ENCODE measurements around the gene APOC4.
"Not testable (repeated sequence)": the region's sequence is repeated elsewhere in the genome, so short reads cannot be mapped to it uniquely, and the experiment has no call there.

The APOC4 gene

DNA sequence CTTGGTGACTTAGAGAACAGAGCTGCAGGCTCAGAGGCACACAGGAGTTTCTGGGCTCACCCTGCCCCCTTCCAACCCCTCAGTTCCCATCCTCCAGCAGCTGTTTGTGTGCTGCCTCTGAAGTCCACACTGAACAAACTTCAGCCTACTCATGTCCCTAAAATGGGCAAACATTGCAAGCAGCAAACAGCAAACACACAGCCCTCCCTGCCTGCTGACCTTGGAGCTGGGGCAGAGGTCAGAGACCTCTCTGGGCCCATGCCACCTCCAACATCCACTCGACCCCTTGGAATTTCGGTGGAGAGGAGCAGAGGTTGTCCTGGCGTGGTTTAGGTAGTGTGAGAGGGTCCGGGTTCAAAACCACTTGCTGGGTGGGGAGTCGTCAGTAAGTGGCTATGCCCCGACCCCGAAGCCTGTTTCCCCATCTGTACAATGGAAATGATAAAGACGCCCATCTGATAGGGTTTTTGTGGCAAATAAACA lies 17.8 kb upstream of the APOC4 start:
- no peak for DNase-seq

DNA sequence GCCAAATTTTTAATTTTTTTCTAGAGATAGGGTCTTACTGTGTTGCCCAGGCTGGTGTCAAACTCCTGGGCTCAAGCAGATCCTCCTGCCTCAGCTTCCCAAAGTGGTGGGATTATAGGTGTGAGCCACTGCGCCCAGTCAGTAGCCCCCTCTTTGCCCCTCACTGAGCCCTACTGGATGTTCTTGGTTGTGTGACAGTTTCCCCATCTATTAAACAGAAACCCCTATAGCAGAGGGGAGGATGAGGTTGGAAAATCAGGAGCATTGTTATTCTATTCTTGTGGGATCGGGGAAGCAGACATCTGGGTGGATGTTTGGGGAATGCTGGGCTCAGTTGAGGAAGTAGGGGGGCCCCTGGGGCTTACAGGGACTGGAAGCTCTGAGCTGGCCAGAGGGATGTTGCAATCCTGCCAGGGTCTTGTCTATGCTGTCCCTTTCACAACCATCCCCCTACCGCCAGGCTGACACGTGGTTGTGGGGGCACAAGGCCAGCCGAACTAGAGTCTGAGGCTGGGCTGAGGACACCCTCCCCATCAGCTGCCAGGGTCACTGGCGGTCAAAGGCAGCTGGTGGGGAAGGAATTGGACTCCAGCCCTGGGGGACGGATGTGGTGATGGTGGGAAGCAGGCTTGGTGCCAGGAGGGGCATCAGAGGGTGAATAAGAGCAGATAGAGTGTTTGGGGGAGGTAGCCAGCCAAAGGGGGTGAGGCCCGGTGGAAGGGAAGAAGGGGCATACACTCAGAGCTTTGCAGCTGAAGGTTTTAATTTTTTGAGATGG lies 16.7 kb upstream of the APOC4 start:
- no peak for DNase-seq

DNA sequence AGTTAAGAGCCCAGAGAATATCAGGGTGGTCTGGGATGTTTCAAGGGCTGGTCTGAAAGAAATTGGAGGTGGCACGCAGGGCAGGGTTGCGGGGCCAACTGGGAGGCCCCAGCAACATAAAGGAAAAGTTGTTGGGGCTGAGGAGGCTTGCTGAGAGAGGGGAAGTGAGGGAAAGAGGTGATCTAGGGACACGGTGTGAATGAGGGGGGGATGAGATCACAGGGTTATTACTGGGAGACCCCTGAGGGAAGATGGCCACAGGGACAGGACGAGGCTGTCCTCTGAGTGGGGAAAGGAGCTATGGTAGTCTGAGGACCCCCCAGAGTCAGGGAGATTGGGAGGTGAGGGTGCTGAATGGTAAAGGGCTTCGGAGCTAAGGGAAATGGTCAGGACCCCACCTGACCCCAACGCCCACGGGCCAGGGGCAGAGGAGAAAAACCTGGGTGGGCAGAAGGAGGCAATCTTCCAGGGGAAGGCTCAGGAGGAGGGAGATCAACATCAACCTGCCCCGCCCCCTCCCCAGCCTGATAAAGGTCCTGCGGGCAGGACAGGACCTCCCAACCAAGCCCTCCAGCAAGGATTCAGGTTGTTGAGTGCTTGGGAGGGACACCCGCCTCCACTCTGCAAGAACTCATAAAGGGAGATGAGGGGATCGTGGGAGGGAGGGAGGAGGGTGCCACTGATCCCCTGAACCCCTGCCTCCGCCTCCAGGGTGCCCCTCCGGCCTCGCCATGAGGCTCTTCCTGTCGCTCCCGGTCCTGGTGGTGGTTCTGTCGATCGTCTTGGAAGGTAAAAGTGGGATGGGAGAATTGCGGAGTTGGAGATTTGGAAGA lies 15.6 kb upstream of the APOC4 start:
- not testable (repeated sequence) for DNase-seq

DNA sequence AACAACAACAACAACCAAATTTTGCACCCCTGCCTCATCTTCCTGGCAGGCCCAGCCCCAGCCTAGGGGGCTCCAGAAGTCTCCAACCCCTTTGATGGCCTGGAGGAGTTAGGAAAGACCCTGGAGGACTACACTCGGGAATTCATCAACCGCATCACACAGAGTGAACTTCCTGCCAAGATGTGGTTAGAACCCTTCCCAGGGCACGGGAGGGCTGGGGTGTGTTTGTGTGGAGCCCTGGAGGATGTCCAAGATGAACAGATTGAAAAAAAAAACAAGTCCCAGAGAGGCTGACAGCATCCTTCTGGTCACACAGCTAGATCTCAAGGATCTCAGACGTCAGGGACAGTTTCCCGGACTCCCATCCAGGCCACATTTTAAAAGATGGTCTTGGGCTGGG lies 14.3 kb upstream of the APOC4 start:
- no peak for DNase-seq

DNA sequence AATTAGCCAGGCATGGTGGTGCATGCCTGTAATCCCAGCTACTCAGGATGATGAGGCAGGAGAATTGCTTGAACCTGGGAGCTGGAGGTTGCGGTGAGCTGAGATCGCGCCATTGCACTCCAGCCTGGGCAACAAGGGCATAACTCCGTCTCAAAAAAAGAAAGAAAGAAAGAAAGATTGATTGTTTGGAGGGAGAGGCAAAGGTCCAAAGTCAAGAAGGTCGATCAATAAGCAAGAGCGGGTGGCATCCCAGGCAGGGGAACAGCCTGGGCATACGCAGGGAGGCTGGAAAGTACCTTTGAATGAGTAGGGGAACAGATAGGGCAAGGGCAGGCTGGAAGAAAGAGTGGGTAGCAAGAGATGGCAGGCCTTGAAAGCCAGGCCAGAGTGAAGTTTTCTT lies 11.9 kb upstream of the APOC4 start:
- DNase-seq, result no peak

DNA sequence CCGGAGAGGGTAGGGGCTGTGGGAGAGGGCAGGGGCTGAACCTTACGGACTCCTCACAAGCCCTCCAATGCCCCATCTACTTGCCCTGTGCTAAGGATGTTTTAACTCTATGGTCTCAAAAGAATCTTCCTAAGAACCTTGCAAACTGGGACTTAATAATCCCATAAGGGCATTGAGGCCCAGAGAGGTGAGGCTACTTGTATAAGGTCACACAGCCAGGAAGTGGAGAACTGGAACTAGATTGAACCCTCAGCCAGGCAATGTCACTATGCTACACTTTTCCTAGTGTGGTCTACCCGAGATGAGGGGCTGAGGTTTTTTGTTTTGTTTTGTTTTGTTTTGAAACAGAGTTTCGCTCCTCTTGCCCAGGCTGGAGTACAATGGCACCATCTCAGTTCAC lies 10.5 kb upstream of the APOC4 start:
- DNase-seq, result no peak

DNA sequence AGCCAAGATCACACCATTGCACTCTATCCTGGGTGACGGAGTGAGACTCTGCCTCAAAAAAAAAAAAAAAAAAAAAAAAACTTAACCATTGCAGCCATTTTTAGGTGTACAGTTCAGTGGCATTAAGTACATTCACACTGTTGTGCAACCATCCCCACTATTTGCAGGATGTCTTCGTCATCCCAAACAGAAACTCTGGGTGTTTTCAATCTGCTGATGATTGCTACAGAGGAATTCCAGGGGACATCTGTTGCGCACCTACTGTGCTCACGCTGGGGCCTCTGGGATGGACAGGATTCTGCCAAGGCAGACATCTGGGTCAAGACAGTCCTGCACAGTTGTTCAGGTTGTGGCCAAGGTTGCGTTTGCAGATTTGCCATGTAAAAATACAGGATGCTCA lies 2.4 kb upstream of the APOC4 start:
- DNase-seq, result no peak

DNA sequence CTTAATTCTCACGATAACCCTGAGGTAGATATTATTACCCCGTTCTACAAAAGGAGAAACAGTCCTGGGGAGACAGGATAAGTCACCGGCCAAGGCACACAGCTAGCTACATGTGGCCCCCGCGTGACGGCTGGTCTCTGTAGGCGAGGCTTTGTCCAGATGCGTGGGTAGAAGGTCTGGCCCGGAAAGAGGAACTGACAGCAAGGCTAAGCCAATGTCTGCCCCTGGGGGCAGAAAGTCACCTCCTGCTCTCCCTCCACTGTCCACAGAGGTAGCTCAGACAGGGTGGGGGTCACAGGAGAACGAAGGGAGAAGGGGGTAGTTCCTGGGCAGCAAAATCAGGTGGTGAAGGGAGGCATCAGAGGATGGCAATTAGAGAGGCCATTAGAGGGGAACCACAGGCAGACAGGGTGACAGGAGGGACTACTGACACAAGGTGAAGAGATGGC lies 1.8 kb downstream of the APOC4 start:
- DNase-seq, result no peak

DNA sequence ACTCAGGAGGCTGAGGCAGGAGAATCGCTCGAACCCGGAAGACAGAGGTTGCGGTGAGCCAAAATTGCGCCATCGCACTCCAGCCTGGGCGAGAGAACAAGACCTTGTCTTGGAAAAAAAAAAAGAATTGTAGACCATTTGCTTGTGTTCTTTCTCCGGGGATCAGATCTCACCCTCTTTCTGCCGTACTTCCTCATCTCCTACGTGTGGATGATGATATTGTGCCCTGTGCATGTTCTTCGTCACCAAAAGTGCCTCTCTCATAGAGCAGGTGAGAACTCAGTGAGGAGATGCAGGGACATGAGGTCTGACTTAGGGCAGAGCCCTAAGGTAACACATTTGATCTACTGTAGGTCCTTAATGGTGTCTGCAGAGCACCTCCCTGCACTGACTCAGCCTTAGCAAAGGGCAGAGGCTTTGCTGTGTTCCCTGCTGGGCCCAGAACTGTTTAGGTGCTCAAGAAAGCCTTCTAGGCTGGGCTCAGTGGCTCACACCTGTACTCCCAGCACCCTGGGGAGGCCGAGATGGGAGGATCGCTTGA lies 5.1 kb downstream of the APOC4 start:
- DNase-seq, result no peak

DNA sequence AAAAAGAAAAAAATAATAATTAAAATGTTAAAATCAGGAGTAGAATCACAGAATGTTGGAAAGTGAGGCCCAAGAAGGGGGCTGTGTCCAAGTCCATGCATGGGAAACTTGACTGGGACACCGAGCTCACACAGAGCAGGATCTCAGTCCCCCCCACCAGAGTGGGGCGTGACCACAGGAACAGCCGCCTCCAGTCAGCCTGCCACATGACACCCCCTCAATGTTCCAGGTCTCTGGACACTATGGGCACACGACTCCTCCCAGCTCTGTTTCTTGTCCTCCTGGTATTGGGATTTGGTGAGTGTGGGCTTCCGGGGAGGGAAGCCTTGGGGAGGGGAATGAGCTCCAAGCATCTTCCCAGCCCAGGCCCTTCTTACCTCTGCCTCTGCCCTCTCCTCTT lies 6.2 kb downstream of the APOC4 start:
- DNase-seq, result no peak

DNA sequence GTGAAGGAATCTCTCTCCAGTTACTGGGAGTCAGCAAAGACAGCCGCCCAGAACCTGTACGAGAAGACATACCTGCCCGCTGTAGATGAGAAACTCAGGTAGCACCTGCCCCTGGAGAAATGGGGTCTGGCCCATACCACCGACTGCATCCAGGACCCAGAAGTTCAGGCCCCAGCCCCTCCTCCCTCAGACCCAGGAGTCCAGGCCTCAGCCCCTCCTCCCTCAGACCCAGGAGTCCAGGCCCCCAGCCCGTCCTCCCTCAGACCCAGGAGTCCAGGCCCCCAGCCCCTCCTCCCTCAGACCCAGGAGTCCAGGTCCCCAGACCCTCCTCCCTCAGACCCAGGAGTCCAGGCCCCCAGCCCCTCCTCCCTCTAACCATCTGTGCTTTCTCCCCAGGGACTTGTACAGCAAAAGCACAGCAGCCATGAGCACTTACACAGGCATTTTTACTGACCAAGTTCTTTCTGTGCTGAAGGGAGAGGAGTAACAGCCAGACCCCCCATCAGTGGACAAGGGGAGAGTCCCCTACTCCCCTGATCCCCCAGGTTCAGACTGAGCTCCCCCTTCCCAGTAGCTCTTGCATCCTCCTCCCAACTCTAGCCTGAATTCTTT lies 6.8 kb downstream of the APOC4 start:
- DNase-seq, result no peak

DNA sequence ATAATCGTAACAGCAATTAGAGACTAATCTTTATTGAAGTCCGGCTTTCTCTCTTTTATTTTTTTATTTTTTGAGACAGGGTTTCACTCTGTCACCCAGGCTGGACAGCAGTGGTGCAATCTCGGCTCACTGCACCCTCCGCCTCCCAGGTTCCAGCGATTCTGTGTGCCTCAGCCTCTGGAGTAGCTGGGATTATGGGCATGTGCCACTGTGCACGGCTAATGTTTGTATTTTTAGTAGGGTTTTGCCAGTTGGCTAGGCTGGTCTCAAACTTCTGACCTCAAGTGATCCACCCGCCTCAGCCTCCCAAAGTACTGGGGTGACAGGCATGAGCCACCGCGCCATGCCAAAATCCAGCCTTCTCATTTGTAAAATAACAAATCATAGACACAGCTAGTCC lies 7.5 kb downstream of the APOC4 start:
- DNase-seq, result no peak

DNA sequence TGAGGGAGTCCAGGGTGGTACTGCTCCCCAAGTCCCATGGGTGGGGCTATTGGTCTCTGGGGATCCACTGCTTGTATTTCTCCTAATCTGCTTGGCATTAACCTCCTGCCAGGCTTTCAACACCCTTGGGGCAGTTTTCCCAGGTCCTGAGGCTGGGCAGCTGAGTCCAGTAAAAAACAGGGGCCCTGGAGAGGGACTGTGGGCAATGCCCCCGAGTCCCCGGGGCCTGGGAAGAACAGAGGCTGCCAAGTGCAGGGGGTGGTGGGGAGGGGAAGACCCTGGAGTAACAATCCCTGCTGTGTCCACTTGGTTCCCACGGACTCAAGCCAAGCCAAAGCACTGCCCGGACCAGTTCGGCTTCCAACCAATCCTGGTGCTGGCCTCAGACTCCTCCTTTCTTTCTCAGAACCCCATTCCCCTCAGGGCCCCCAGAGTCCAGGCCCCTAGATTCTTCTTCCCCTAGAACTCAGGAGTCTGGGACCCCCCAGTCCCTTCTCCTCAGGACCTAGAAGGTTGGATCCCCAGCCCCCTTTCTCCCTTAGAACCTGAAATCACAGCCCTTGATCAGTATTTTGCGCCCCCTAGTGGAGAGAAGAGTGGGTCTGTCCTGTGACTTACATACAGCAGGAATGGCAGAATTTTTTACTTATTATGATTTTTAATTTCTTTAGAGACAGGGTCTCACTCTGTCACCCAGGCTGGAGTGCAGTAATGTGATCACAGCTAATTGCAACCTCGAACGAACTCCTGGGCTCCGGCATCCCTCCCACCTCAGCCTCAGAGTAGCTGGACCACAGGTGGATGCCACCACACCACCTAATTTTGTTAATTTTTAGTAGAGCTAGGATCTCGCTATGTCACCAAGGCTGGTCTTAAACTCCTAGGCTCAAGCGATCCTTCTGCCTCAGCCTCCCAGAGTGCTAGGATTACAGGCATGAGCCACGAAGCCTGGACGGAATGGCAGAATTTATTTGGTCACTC lies 9.4 kb downstream of the APOC4 start:
- peak; percentile 71 for DNase-seq

DNA sequence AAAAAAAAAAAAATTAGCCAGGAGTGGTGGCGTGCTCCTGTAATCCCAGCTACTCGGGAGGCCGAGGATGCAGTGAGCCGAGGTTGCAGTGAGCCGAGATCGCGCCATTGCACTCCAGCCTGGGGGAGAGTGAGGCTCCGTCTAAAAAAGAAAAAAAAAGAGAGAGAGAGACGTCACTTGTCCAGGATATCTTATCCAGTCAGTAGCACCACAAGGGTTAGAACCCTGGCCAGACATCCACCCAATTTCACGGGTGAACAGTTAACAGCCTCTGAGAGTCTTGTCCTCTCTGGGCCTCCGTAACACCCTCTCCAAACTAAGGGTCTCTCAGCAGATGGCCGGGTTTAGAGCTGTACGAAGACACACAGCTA lies 12.2 kb downstream of the APOC4 start:
- DNase-seq, result no peak

DNA sequence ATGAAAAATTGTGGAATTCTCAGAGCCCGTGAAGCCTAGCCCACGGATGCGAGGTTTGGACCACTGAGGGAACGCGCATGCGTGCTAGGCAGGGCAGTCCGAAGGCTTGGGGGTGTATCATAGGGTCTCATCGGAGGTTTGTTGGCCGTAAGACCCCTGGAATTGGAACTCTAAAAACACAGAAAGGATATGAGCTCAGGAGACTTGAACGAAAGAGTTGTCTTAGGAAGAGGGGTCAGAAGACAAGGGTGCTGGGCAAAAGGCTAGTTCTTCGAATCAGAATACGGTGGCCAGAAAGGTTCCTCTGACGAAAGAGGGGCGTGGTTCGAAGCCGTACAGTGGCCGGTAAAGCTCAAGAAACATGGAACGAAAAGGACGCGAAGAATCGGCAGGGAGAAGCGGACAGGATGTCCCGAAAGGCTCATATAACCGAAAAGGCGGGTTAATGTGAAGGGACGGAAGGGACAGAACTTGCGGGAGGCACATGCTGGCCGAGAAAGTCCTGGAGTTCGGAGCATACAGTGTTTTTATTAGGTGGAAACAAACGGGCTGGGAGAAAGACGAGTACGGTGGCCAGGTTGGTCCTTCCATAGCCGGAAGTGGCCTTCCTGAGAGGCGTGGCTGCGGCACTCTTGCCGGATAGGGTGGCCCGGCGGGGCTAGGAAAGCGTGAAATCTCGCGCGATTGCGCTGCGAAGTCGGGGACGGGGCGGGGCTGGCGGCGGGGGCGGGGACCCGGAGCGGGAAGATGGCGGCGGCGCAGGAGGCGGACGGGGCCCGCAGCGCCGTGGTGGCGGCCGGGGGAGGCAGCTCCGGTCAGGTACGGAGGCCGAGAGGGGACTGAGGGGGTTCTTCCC lies 12.8 kb downstream of the APOC4 start, which contains the start of gene CLPTM1:
TSS of gene CLPTM1 (plus strand) at position 732 of the 856 bp plus-strand sequence. CDS start at position 748, 16 bp downstream.
- peak; percentile 98 for DNase-seq

DNA sequence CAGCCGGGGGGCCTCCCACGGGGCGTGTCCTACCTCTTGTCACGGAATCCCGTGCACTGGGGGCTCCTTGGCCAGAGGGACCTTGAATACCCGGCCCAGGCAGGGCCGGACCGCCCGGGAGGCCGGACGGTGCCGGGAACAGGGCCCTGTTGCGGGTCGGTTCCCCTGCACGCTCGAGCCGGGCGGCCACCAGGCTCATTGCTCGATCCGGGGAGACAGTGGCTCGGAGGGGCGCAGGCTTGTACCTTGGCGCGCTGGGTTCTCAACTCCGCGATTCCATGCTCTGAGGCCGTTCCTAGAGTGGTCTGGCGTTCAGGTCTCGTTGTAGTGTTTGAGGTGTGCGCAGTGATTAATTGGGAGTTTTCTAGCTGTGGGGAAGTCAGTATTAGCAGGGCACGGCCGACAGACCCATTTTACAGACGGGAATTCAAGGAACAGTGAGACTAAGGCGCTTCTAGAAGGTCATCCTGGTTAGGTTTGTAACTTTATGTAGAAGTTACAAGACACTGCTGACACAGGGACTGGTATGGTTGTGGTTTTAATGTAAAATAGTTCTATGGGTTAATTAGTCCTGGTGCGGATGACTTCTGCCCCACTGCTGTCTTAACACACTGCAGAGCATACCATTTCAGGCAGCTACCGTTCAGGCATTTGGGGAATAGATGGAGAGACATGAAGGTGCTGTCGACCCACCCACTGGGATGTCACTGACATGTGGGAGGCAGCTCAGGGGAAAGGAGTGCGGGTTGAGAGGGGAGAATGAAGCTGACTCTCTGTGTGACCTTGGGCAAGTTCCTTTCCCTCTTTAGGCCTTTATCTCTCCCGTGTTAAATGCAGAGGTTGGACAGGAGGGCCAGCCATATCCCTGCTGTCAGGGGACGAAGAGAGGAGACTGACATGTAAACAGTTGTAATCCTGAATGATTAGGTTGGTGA lies 13.7 kb downstream of the APOC4 start:
- DNase-seq, result no peak

DNA sequence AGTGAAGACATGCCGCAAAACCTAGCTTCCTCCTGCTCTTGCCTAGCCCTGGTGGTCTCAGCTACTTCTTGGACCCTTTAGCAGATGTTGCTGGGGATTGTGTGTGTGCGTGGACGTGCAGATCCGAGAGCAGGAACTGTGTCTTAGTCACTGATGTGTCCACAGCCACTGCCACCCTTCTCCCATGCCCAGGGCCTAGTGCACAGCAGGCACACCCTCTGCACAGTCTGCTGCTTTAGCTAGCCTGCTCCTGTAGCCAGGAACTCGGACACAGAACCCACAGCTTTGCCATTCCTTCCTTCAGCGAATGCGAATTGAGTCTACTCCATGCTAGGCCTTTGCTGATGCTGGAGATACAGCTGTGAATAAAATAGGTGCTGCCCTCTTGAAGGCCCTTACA lies 15.5 kb downstream of the APOC4 start:
- DNase-seq, result no peak

DNA sequence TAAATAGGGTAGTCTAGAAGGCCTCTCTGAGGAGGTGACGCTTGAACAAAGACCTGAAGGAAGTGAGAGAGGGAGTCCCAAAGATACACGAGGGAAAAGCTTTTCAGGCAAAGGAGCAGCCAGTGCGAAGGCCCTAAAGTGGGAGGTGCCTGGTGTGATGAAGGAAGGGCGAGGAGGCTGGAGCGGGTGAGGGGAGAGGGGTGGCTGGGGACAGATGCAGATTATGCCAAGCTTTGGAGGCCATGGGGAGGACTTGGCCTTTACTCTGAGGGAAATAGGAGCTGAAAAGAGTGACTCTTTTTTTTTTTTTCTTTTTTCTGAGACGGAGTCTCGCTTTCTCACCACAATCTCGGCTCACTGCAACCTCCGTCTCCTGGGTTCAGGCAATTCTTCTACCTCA lies 16.1 kb downstream of the APOC4 start:
- DNase-seq, result no peak

DNA sequence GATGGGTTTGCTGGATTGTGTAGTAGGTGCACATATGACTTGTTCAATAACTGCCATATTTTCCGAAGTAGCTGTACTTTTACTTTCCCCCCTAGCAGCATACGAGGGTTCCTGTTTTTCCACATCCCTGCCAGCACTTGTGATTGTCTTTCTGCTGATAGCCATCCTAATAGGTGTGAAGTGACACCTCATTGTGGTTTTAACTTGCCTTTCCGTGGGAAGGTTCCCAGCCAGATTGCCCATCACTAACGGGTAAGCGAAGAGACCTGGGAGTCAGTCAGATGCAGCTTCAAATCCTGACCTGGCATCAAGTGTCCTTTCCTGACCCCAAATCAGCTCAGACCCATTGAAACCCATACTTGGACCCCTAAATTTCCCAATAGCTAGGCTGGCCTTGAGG lies 17.7 kb downstream of the APOC4 start:
- no peak for DNase-seq
